Mesenchymal stem cell (in vitro differentiated cells and primary cell): ENCODE measurements around the gene CLN3.

Experiments
- DNase-seq: peaks from one replicate; pipeline ENCODE4 v3.0.0-alpha.2; 2013
- H2AFZ ChIP-seq: one replicate; pipeline ENCODE4 v1.6.1; 2013; ENCODE audit warnings: low read depth, mild to moderate bottlenecking, control low read depth, inconsistent platforms, low read length, moderate library complexity
- H2AK5ac ChIP-seq: 2 replicates; pipeline ENCODE4 v1.6.1; 2013; ENCODE audit warnings: low read length, moderate library complexity, mild to moderate bottlenecking, inconsistent platforms; ENCODE audit not compliant: severe bottlenecking
- H2BK120ac ChIP-seq: one replicate; pipeline ENCODE4 v1.6.1; 2013; ENCODE audit warnings: low read depth, mild to moderate bottlenecking, inconsistent platforms, low read length, moderate library complexity
- H2BK12ac ChIP-seq, 2 experiments: one replicate each; pipeline ENCODE4 v1.6.1; 2013; ENCODE audit warnings: inconsistent platforms in 2 of 2, low read length in 2 of 2, mild to moderate bottlenecking in 2 of 2, moderate library complexity in 2 of 2, control low read depth in 1 of 2
- H2BK15ac ChIP-seq: one replicate; pipeline ENCODE4 v1.6.1; 2013; ENCODE audit warnings: mild to moderate bottlenecking, low read depth, inconsistent platforms; ENCODE audit not compliant: poor library complexity, severe bottlenecking
- H2BK5ac ChIP-seq: 2 replicates; pipeline ENCODE4 v1.6.1; 2013; ENCODE audit warnings: low read depth, mild to moderate bottlenecking, low read length, control low read depth, inconsistent platforms; ENCODE audit not compliant: poor library complexity, severe bottlenecking
- H3K14ac ChIP-seq, 2 experiments: one replicate each; pipeline ENCODE4 v1.6.1; 2013; ENCODE audit warnings: inconsistent platforms in 2 of 2, low read length in 2 of 2, control low read depth in 1 of 2, mild to moderate bottlenecking in 1 of 2, moderate library complexity in 1 of 2
- H3K18ac ChIP-seq, 2 experiments: one replicate each; pipeline ENCODE4 v1.6.1; 2013; ENCODE audit warnings: inconsistent platforms in 2 of 2, low read length in 2 of 2, control low read depth in 1 of 2, low read depth in 1 of 2, mild to moderate bottlenecking in 1 of 2
- H3K23ac ChIP-seq, 2 experiments: one replicate each; pipeline ENCODE4 v1.6.1; 2013; ENCODE audit warnings: inconsistent platforms in 2 of 2, low read length in 2 of 2, mild to moderate bottlenecking in 2 of 2, moderate library complexity in 2 of 2, control low read depth in 1 of 2
- H3K27ac ChIP-seq: 2 replicates; pipeline ENCODE4 v1.5.1; 2013; ENCODE audit warnings: mild to moderate bottlenecking, moderate library complexity, low read length, control low read depth, inconsistent platforms; ENCODE audit not compliant: poor library complexity, severe bottlenecking
- H3K27me3 ChIP-seq, 2 experiments: 2 replicates each; pipeline versions ENCODE4 v1.6.1 to v1.7.0; 2013; ENCODE audit warnings: low read length in 2 of 2, mild to moderate bottlenecking in 2 of 2, moderate library complexity in 2 of 2, control low read depth in 1 of 2, inconsistent platforms in 1 of 2; ENCODE audit not compliant: control insufficient read depth in 1 of 2, insufficient read depth in 1 of 2
- H3K36me3 ChIP-seq, 2 experiments: 2 replicates each; pipeline versions ENCODE4 v1.6.1 to v1.7.0; 2013; ENCODE audit warnings: low read length in 2 of 2, control low read depth in 1 of 2, inconsistent platforms in 1 of 2, low read depth in 1 of 2, mild to moderate bottlenecking in 1 of 2; ENCODE audit not compliant: insufficient read depth in 2 of 2, control insufficient read depth in 1 of 2
- H3K4ac ChIP-seq, 2 experiments: one replicate each; pipeline ENCODE4 v1.6.1; 2013; ENCODE audit warnings: inconsistent platforms in 2 of 2, low read length in 2 of 2, mild to moderate bottlenecking in 2 of 2, moderate library complexity in 2 of 2, control low read depth in 1 of 2, low read depth in 1 of 2
- H3K4me1 ChIP-seq: 2 replicates; pipeline ENCODE4 v1.6.1; 2013; ENCODE audit warnings: low read depth, low read length, control low read depth; ENCODE audit not compliant: control insufficient read depth, insufficient read depth
- H3K4me2 ChIP-seq: 2 replicates; pipeline ENCODE4 v1.6.1; 2013; ENCODE audit warnings: low read length, mild to moderate bottlenecking, inconsistent platforms; ENCODE audit not compliant: poor library complexity, severe bottlenecking
- H3K4me3 ChIP-seq, 2 experiments: 2 replicates each; pipeline versions ENCODE4 v1.5.1 to v1.7.0; 2013; ENCODE audit warnings: low read length in 2 of 2, mild to moderate bottlenecking in 2 of 2, control low read depth in 1 of 2, low read depth in 1 of 2; ENCODE audit not compliant: insufficient read depth in 1 of 2
- H3K79me1 ChIP-seq: replicated peaks from 2 replicates; pipeline ENCODE4 v1.6.1; 2013; ENCODE audit warnings: mild to moderate bottlenecking, control low read depth, low read length, inconsistent platforms; ENCODE audit not compliant: poor library complexity, severe bottlenecking
- H3K9ac ChIP-seq: 2 replicates; pipeline ENCODE4 v1.7.0; 2013; ENCODE audit warnings: mild to moderate bottlenecking, low read length, moderate library complexity
- H3K9me3 ChIP-seq: 2 replicates; pipeline ENCODE4 v1.7.0; 2013; ENCODE audit warnings: mild to moderate bottlenecking, low read length; ENCODE audit not compliant: control insufficient read depth
- H4K8ac ChIP-seq: one replicate; pipeline ENCODE4 v1.6.1; 2013; ENCODE audit warnings: inconsistent platforms, mild to moderate bottlenecking, low read length, moderate library complexity
- H4K91ac ChIP-seq: one replicate; pipeline ENCODE4 v1.6.1; 2013; ENCODE audit warnings: mild to moderate bottlenecking, low read length, inconsistent platforms
- WGBS: methylation state at CpG from one replicate; pipeline ENCODE4 v1.1.7; 2013; ENCODE audit warnings: mixed read lengths; 5-methylcytosine and 5-hydroxymethylcytosine counted together

The CLN3 gene

GRCh38 chr16:28532940-28533647 is 41.2 kb upstream of the CLN3 start:
- H4K91ac ChIP-seq: no peak overlapping the region
- H3K18ac ChIP-seq: no peak overlapping the region
- DNase-seq: no peak
- peaks cover 3% of the 10 kb centered on the region for H3K4me1 ChIP-seq
- no peak overlapping the region for H3K27ac ChIP-seq
- no peak overlapping the region for H2BK12ac ChIP-seq
- H4K8ac ChIP-seq: no peak overlapping the region
- WGBS: 87% methylated on average over 4 of the region's 5 CpGs
- H3K9ac ChIP-seq: no peak overlapping the region
- no peak overlapping the region for H2BK5ac ChIP-seq
- no peak overlapping the region for H2BK15ac ChIP-seq
- H3K79me1 ChIP-seq: no peaks in the 10 kb centered on the region
- H3K9me3 ChIP-seq: no peaks in the 10 kb centered on the region
- no peak overlapping the region for H2AK5ac ChIP-seq
- no peaks in the 10 kb centered on the region for H3K27me3 ChIP-seq
- peaks cover 0 to 33% of the 10 kb centered on the region in 2 experiments for H3K36me3 ChIP-seq
- H3K4ac ChIP-seq: no peak overlapping the region
- H3K4me3 ChIP-seq: no peak overlapping the region
- no peak overlapping the region for H2BK120ac ChIP-seq
- H3K4me2 ChIP-seq: no peak overlapping the region
- no peak overlapping the region for H2AFZ ChIP-seq
- H3K23ac ChIP-seq: no peak overlapping the region
- H3K14ac ChIP-seq: no peak overlapping the region

GRCh38 chr16:28531777-28532744 is 40.2 kb upstream of the CLN3 start:
- H3K23ac ChIP-seq: no peak overlapping the region
- H4K8ac ChIP-seq: no peak overlapping the region
- peaks cover 3% of the 10 kb centered on the region for H3K4me1 ChIP-seq
- no peak overlapping the region for H2AK5ac ChIP-seq
- H2BK12ac ChIP-seq: no peak overlapping the region
- no peak overlapping the region for H2BK15ac ChIP-seq
- H3K9ac ChIP-seq: peak overlapping the region; percentile 6
- H3K4me2 ChIP-seq: no peak overlapping the region
- H3K4ac ChIP-seq: no peak overlapping the region
- peak overlapping the region in 1 of 2 experiments; percentile 8 for H3K14ac ChIP-seq
- no peaks in the 10 kb centered on the region for H3K27me3 ChIP-seq
- no peak overlapping the region for H2BK5ac ChIP-seq
- H3K4me3 ChIP-seq: no peak overlapping the region
- H3K36me3 ChIP-seq: peaks cover 0 to 25% of the 10 kb centered on the region in 2 experiments
- H3K9me3 ChIP-seq: no peaks in the 10 kb centered on the region
- H3K18ac ChIP-seq: no peak overlapping the region
- H4K91ac ChIP-seq: no peak overlapping the region
- no peak overlapping the region for H3K27ac ChIP-seq
- H2BK120ac ChIP-seq: no peak overlapping the region
- H2AFZ ChIP-seq: no peak overlapping the region
- WGBS: 58% methylated on average over 9 of the region's 9 CpGs
- H3K79me1 ChIP-seq: no peaks in the 10 kb centered on the region
- peak; percentile 23 for DNase-seq

GRCh38 chr16:28529124-28529523 is 37.2 kb upstream of the CLN3 start:
- no peak overlapping the region for H2BK12ac ChIP-seq
- no peak overlapping the region for H4K8ac ChIP-seq
- no peak overlapping the region for H3K14ac ChIP-seq
- no peaks in the 10 kb centered on the region for H3K9me3 ChIP-seq
- H2AFZ ChIP-seq: no peak overlapping the region
- no peak overlapping the region for H3K23ac ChIP-seq
- DNase-seq: no peak
- H3K4me1 ChIP-seq: peaks cover 3% of the 10 kb centered on the region
- H2BK5ac ChIP-seq: no peak overlapping the region
- no peak overlapping the region for H3K18ac ChIP-seq
- H3K9ac ChIP-seq: no peak overlapping the region
- H2BK15ac ChIP-seq: no peak overlapping the region
- no peak overlapping the region for H2AK5ac ChIP-seq
- no peak overlapping the region for H3K27ac ChIP-seq
- H3K27me3 ChIP-seq: no peaks in the 10 kb centered on the region
- H4K91ac ChIP-seq: no peak overlapping the region
- H2BK120ac ChIP-seq: no peak overlapping the region
- H3K4ac ChIP-seq: no peak overlapping the region
- H3K36me3 ChIP-seq: peaks cover 0 to 4% of the 10 kb centered on the region in 2 experiments
- no peaks in the 10 kb centered on the region for H3K79me1 ChIP-seq
- H3K4me3 ChIP-seq: no peak overlapping the region
- no peak overlapping the region for H3K4me2 ChIP-seq

- no peak overlapping the region for H3K23ac ChIP-seq
- H2BK5ac ChIP-seq: no peak overlapping the region
- H3K9ac ChIP-seq: no peak overlapping the region
- 86% methylated on average over 5 of the region's 5 CpGs for WGBS
- H3K27me3 ChIP-seq: no peaks in the 10 kb centered on the region
- H3K4me1 ChIP-seq: peaks cover 3% of the 10 kb centered on the region
- H3K27ac ChIP-seq: no peak overlapping the region
- no peak overlapping the region for H4K91ac ChIP-seq
- H3K4me2 ChIP-seq: no peak overlapping the region
- DNase-seq: no peak
- H3K4ac ChIP-seq: no peak overlapping the region
- no peak overlapping the region for H2BK12ac ChIP-seq
- H3K79me1 ChIP-seq: no peaks in the 10 kb centered on the region
- H3K36me3 ChIP-seq: peaks cover 0 to 2% of the 10 kb centered on the region in 2 experiments
- H3K9me3 ChIP-seq: no peaks in the 10 kb centered on the region
- H3K18ac ChIP-seq: no peak overlapping the region
- no peak overlapping the region for H2BK120ac ChIP-seq
- H2AK5ac ChIP-seq: no peak overlapping the region
- no peak overlapping the region for H2BK15ac ChIP-seq
- H2AFZ ChIP-seq: no peak overlapping the region
- H3K14ac ChIP-seq: no peak overlapping the region
- H3K4me3 ChIP-seq: no peak overlapping the region
- H4K8ac ChIP-seq: no peak overlapping the region
Measured at GRCh38 chr16:28528463-28528867, 36.6 kb upstream of the CLN3 start.
